ENCODE data around the gene FHIT.
"Not testable (repeated sequence)": the region's sequence is repeated elsewhere in the genome, so short reads cannot be mapped to it uniquely, and the experiment has no call there.

FHIT gene

GRCh38 chr3:60703956-60704736 is 547.1 kb downstream of the FHIT start:
- no peak for DNase-seq (ENCODE audit: low read depth)

- no peak for DNase-seq (ENCODE audit: low read depth)
Measured at GRCh38 chr3:60703008-60703407, 548.2 kb downstream of the FHIT start.

GRCh38 chr3:60698117-60698516 is 553.1 kb downstream of the FHIT start:
- no peak for DNase-seq (ENCODE audit: low read depth)

- no peak for DNase-seq (ENCODE audit: low read depth)
Measured at GRCh38 chr3:60697132-60697531, 554.1 kb downstream of the FHIT start.

DNA sequence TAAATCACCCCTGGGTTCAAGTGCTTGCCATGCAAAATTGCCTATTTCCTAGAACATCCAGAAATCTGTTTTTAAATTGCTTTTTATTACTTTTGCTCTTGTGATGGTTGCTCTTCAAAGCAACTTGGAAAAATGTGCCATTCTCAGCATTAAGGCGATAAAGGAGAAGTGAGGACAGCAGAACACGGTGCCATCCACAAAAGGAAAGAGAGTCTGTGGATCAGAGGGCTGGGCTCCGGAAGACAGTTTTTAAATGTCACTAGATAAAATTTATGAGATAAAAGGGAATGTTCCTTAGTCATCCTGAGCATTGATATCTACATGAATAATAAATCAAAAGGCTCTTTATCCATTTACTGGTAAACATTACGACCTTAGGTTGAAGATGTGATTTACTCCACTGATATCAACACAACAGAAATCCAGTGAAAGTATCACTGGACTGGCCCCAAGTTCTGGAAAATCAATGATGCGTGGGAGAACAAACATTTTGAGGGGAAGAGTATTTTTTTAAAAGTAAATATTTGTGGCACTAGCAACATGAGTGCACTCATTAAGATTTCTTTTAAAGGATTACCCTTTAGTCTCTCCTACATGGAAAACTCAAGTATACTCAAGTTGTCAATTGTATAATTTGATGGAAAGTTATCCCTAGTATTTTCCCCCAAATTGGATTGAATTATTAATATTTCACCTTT is 554.7 kb downstream of the FHIT start:
- DNase-seq (ENCODE audit: low read depth), result no peak

DNA sequence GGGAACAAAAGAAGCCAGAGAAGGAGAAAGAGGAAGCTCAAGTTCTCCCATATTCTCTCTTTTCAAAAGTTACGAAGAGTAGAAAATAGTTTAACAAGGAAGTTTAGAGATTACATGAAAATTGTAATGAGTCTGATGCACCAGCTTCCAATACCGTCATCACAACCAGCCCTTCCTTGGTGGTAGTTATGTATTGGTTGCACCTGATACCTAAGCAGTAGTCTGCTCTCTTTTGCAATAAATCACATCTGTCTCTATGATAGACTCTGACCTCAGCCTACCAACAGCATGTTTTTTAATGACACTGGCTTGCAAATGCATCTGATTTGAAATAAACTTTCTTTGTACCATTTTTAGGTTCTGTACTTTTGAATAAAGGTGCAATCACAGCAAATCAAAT is 575.8 kb downstream of the FHIT start:
- DNase-seq (ENCODE audit: low read depth), result no peak

GRCh38 chr3:60674870-60675269 is 576.4 kb downstream of the FHIT start:
- DNase-seq (ENCODE audit: low read depth), result no peak

- no peak for DNase-seq (ENCODE audit: low read depth)
Measured at GRCh38 chr3:60673123-60673522, 578.1 kb downstream of the FHIT start.

GRCh38 chr3:60672337-60672736 is 578.9 kb downstream of the FHIT start:
- not testable (repeated sequence) for DNase-seq (ENCODE audit: low read depth)

DNA sequence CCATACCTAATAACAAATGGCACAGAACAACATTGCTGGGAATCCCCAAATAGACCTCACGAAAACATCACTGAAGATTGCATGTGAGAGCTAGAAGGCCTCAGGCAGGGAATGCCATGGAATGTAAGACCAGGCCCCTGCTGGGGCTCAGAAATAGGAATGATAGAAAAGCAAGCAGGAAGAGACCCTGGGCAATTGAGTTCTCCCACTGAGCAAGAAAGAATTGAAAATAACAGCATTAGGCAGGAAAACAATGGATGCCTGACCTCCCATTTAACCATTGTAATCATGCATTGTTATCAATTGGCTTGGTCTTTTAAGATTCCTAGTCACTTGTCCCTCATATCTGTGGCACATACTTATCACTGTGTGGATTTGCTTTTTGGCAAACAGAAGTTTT is 581.6 kb downstream of the FHIT start:
- DNase-seq (ENCODE audit: low read depth), result no peak

GRCh38 chr3:60660026-60660425 is 591.2 kb downstream of the FHIT start:
- DNase-seq (ENCODE audit: low read depth), result no peak

GRCh38 chr3:60659098-60659497 is 592.2 kb downstream of the FHIT start:
- DNase-seq (ENCODE audit: low read depth), result no peak

DNA sequence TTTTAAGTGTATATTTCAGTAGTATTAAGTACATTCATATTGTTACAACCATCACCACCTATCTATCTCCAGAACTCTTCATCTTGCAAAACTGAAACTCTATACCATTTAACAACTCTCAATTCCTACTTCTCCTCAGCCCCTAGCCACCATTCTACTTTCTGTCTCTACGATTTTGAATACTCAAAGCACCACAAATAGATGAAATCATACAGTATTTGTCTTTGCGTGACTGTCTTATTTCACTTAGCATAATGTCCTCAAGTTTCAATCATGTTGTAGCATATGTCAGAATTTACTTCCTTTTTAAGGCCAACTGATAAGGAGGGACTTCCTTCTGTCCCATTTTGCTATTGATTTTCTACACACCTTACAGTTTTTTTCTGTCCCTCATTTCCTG is 593.3 kb downstream of the FHIT start:
- no peak for DNase-seq (ENCODE audit: low read depth)

DNA sequence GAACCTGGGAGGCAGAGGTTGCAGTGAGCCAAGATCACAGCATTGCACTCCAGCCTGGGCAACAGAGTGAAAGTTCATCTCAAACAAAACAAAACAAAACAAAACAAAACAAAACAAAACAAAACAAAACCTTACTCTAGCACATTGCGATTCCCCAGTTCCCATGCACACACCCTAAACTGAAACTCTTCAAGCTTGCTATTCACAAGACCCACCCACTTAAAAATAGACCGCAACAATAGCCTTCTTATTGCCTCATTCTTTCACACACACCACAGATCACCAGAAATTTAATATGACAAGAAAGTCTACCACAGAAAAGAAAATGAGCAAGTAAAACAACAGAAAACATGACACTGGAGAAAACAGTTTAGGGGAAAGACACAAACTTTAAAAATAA is 598.4 kb downstream of the FHIT start:
- no peak for DNase-seq (ENCODE audit: low read depth)

- DNase-seq (ENCODE audit: low read depth), result no peak
Measured at GRCh38 chr3:60651799-60652198, 599.5 kb downstream of the FHIT start.

GRCh38 chr3:60650171-60650570 is 601.1 kb downstream of the FHIT start:
- no peak for DNase-seq (ENCODE audit: low read depth)

DNA sequence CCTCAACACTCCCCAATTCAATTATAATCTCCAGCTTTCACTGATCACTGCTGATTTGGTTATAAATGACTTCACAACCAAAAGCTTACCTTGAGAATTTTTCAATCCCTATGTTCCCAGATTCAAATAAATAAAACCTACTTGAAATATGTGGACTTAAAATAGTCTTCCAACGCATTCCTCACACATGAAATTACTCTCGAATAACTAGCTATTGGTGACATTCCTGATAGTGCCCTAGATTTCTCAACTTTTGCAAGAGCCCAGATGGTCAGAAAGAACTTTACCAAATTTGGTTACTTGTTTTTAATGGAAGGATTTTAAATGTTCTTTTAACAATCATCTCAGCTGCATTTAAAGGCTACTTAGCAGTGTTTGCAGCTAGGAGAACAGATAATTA is 605.5 kb downstream of the FHIT start:
- DNase-seq (ENCODE audit: low read depth), result no peak

DNA sequence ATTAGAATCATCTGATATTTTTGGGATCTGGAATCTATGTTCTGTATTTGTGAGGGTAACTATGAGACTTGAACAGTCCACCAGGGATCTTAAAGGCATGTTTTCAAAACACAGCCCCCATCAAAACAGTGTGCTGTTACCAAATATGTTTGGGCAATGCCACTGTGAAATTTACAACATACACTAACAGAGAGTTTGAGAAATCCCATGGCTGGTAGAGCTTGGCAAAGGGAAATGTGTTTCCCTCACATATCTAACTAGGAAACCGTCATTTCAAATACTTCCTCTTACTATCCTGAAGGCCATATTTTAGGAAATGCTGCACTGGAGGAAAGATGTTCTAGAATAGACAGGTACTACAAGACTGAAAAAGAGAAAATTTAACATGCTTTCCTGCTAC is 607.4 kb downstream of the FHIT start:
- no peak for DNase-seq (ENCODE audit: low read depth)

- DNase-seq (ENCODE audit: low read depth), result no peak
Measured at GRCh38 chr3:60641354-60641753, 609.9 kb downstream of the FHIT start.

DNA sequence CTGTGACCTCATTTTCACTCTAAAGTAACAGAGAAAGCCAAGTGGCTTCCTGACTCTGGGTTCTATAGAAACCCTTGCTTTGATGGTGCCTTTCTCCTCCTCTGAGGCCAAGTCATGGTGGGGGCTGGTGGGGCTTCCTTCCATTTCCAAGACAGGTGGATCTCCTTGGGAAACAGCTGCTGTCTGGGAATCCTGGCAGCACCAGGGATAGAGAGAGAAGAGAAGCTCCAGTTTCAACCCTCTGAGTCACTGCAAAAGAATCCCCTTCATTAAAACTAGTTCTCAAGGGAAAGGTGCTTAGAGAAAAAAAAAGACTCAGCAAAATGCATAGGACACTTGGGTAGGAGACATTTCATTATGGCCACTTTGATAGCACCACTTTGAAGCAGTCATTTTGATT is 614.4 kb downstream of the FHIT start:
- DNase-seq (ENCODE audit: low read depth), result no peak

- no peak for DNase-seq (ENCODE audit: low read depth)
Measured at GRCh38 chr3:60633644-60634043, 617.6 kb downstream of the FHIT start.

GRCh38 chr3:60631509-60631908 is 619.7 kb downstream of the FHIT start:
- no peak for DNase-seq (ENCODE audit: low read depth)

- no peak for DNase-seq (ENCODE audit: low read depth)
Measured at GRCh38 chr3:60630953-60631352, 620.3 kb downstream of the FHIT start.

DNA sequence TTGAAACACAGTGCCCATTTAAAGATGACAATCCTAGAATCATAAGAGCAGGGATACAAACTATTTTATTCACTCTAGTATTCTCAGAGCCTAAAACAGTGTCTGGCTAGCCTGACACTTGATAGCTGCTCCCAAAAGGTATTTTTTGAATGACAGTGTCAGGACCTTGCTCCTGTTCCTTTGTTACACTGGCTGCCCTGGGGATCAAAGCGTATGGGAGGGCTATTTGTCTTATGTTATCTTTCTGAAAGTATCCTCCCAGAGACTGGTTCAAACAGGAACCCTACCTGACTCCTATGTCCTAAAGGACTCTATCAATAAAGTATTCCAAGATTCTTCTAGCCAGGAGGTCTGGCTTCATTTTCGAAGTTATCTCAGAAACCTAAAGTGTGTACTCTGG is 621.4 kb downstream of the FHIT start:
- no peak for DNase-seq (ENCODE audit: low read depth)

Data from activated T-helper 9 cell treated with anti-CD3 and anti-CD28 coated beads, Interleukin-2, amount 50 U/mL, for 16 hours (primary cell).